ENCODE data around the gene MYCBPAP.

Gene MYCBPAP, protein sequence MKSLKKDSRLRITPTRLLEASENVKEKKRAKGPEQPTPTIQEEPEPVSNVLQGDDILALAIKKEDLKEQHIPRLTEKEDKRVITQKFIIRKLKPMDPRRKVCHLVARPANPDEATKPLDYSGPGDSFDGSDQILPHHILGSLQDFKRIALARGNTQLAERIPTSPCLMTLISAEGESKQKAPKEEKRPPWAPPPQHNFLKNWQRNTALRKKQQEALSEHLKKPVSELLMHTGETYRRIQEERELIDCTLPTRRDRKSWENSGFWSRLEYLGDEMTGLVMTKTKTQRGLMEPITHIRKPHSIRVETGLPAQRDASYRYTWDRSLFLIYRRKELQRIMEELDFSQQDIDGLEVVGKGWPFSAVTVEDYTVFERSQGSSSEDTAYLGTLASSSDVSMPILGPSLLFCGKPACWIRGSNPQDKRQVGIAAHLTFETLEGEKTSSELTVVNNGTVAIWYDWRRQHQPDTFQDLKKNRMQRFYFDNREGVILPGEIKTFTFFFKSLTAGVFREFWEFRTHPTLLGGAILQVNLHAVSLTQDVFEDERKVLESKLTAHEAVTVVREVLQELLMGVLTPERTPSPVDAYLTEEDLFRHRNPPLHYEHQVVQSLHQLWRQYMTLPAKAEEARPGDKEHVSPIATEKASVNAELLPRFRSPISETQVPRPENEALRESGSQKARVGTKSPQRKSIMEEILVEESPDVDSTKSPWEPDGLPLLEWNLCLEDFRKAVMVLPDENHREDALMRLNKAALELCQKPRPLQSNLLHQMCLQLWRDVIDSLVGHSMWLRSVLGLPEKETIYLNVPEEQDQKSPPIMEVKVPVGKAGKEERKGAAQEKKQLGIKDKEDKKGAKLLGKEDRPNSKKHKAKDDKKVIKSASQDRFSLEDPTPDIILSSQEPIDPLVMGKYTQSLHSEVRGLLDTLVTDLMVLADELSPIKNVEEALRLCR

GRCh38 chr17:50507871-50508572, at the start of gene MYCBPAP:
Gene MYCBPAP (plus strand): TSS chr17:50508439. CDS start chr17:50508675, 236 bp downstream.
- DNase-seq, result no peak

DNA sequence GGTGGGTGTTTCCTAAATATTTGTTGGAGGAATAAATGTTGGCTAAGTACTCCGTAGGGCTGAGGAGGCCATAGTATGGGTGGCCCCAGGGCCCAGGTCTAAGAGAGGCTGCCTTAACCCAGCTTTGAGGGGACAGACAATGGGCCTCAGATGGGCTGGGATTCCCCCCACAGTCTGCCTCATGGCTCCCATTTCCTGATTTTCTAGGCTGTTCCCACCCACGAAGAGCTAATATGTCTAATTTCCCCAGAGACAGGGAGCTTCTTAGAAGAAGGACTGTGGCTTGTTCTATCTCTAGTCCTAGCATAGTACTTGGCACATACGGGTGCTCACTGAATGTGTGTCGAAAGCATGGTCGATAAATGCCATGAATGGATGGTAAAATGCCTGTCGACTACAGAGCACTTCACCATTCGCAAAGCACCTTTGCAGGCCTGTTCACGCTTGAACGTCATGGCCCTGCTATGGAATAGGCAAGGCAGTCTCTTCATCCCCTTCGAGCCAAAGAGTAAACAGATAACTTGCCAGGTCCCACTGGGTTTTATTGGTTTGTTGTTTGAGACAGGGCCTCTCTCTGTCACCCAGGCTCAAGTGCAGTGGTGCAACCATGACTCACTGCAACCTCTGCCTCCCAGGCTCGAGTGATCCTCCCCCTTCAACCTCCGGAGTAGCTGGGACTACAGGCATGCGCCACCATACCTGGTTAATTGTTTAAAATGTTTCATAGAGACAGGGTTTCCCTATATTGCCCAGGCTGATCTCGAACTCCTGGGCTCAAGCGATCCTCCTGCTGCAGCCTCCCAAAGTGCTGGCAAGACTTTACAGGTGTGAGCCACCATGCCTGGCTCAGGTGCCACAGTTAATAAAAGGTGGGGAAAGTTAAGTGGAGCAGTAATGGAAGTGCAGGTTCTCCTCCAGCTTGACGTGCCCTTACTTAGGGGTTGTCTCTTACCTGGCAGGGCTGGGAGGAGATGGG, 49.2 kb upstream of the MYCBPAP start:
- DNase-seq, result no peak

GRCh38 chr17:50459756-50460155, 48.5 kb upstream of the MYCBPAP start:
- no peak for DNase-seq

GRCh38 chr17:50460831-50461526, 47.3 kb upstream of the MYCBPAP start:
- no peak for DNase-seq

- DNase-seq, result no peak
Measured at GRCh38 chr17:50461550-50462132, 46.6 kb upstream of the MYCBPAP start.

GRCh38 chr17:50462446-50462845, 45.8 kb upstream of the MYCBPAP start:
- DNase-seq, result no peak

- DNase-seq, result no peak
Measured at GRCh38 chr17:50464121-50464520, 44.1 kb upstream of the MYCBPAP start.

- DNase-seq, result no peak
Measured at GRCh38 chr17:50464736-50465135, 43.5 kb upstream of the MYCBPAP start.

GRCh38 chr17:50465171-50465570, 43.1 kb upstream of the MYCBPAP start:
- DNase-seq, result no peak

- DNase-seq, result no peak
Measured at GRCh38 chr17:50465635-50466034, 42.6 kb upstream of the MYCBPAP start.

GRCh38 chr17:50466371-50467113, 41.7 kb upstream of the MYCBPAP start:
- no peak for DNase-seq

- no peak for DNase-seq
Measured at GRCh38 chr17:50467114-50467854, 41.0 kb upstream of the MYCBPAP start.

DNA sequence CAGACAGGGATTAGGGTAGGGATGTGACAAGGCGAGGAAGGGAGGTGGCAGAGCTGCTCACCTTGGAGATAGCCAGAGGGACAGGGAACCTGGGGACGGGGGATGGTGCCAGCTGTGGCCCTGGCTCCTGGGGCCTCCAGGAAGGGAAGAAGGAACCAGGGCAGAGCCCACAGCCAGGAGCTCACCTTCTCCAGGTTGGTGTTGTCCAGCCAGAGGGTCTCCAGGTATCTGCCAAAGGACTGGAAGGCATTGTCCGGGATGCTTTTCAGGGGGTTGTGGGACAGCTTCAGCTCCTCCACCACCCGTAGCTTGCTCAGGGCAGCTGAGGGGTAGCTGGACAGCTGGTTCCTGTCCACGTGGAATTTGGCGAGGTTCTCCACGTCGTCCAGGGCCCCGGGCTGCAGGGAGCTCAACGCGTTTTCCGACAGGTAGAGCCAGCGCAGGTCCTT, 40.4 kb upstream of the MYCBPAP start:
- DNase-seq, result no peak

DNA sequence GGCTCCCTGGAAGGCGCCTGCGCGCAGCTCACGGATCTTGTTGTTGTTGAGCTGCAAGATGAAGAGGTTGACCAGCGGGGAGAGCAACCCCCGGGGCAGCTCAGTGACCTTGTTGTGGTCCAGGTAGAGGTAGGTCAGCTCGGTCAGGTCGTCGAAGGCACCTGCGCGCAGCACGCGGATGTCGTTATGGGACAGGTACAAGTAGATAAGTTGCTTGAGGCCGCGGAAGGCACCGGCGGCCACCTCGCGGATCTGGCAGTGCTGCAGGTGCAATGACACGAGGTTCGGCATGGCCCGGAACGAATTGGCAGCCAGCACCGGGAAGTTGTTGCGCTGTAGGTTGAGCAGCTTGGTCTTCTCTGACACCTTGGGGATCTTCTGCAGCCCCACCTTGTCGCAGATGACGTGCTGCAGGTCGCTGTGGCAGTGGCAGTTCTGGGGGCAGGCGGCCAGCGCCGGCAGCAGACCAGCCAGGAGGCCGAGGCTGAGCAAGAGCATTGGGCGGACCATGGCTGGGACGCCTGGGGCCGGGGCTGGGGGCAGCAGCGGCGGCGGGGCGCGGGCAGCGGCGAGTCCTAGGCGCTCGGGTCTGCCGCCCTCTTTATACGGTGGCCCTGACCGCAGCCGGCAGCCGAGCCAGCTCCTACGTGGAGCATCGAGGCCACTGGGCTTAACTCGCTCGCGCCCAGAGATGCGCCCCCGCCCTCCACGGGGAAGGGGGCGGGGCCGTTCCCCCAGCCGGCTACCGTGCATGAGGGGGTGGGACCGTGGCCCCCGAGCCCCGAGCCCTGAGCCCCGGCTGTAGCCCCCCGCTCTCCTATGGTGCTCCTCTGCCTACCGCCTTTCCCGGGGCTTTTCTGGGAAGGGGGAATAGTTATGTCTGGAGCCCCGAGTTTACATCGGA, 39.7 kb upstream of the MYCBPAP start, which contains the start of gene CHAD:
Gene CHAD (minus strand): TSS at position 577 of the 904 bp plus-strand sequence. CDS start 67 bp downstream, at position 510.
- no peak for DNase-seq

DNA sequence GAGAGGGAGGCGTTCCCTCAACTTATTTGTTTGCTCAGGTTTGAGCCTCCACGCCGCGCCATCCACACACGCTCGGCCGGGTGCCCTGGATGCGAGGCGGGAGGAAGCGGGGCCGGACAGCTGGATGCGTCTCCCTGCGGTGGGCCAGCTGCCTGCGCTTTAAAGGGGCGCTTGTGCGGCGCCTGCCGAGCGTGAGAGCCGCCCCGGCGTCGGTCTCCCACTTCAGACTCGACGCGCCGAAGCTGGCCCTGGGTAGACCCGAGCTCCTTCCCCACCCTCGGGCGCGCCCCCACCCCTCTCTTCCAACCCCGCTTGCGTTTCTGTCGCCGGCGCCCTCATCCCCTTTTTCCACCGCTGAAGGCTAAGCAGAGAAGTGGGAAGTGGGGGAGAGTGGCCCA, 39.0 kb upstream of the MYCBPAP start:
- DNase-seq, result no peak

GRCh38 chr17:50469671-50470305, 38.5 kb upstream of the MYCBPAP start:
- DNase-seq, result no peak

GRCh38 chr17:50470426-50470825, 37.8 kb upstream of the MYCBPAP start:
- no peak for DNase-seq
